H1 (cell line): ENCODE data around the gene ABHD13. TPM values are rescaled to one million over a fixed set of nuclear protein-coding genes. Genes with fewer than 3 reads are reported as not detected.

ENCODE experiments used
- CTCF ChIA-PET: fragments of 300-600 bp; sonication (Branson Sonifier 250); formaldehyde crosslinking; loops from one replicate; lab custom pipeline; 2021; ENCODE audit not compliant: partially characterized antibody; lab: Charles Lee
- POLR2A ChIA-PET: fragments of 300-600 bp; sonication (Branson Sonifier 250); formaldehyde crosslinking; loops from one replicate; lab custom pipeline; 2021; ENCODE audit warnings: inconsistent platforms; ENCODE audit not compliant: partially characterized antibody; lab: Charles Lee
- DNase-seq, 2 experiments: peaks; one replicate each; pipeline versions ENCODE4 v3.0.0 to v3.0.0-alpha.2; 2010 to 2022; ENCODE audit warnings: low spot score in 2 of 2, low read depth in 1 of 2, mixed read lengths in 1 of 2
- FAIRE-seq: peaks from 2 replicates; lab custom pipeline; 2011; peaks lifted over from hg19 to GRCh38; lab: Jason Lieb, UNC
- H2AFZ ChIP-seq: 2 replicates; pipeline ENCODE4 v1.8.1; 2012; ENCODE audit warnings: low read length, inconsistent platforms
- H2AK5ac ChIP-seq: 2 replicates; pipeline ENCODE4 v1.6.1; 2013; ENCODE audit warnings: low read depth, low read length
- H2BK120ac ChIP-seq: replicated peaks from 2 replicates; pipeline ENCODE3; 2013; ENCODE audit warnings: low read depth, low read length, inconsistent platforms
- H2BK12ac ChIP-seq: 2 replicates; pipeline ENCODE4 v1.6.1; 2013; ENCODE audit warnings: low read depth, low read length
- H2BK15ac ChIP-seq: 2 replicates; pipeline ENCODE4 v1.6.1; 2013; ENCODE audit warnings: low read length
- H2BK20ac ChIP-seq: 2 replicates; pipeline ENCODE4 v1.6.1; 2013; ENCODE audit warnings: low read length
- H2BK5ac ChIP-seq: 2 replicates; pipeline ENCODE4 v1.6.1; 2013; ENCODE audit warnings: low read depth, low read length
- H3K14ac ChIP-seq: 2 replicates; pipeline ENCODE4 v1.6.1; 2013; ENCODE audit warnings: inconsistent platforms; ENCODE audit not compliant: insufficient read length
- H3K18ac ChIP-seq: 2 replicates; pipeline ENCODE4 v1.6.1; 2013; ENCODE audit warnings: low read length; ENCODE audit errors: extremely low read depth
- H3K23ac ChIP-seq: 2 replicates; pipeline ENCODE4 v1.6.1; 2013; ENCODE audit warnings: inconsistent platforms; ENCODE audit not compliant: insufficient read length
- H3K23me2 ChIP-seq: 2 replicates; pipeline ENCODE4 v1.6.1; 2013; ENCODE audit warnings: low read depth, low read length
- H3K27ac ChIP-seq: 2 replicates; pipeline ENCODE4 v1.6.1; 2011; ENCODE audit warnings: low read depth, low read length, inconsistent platforms
- H3K27me3 ChIP-seq, 4 experiments: replicated peaks in 1 of 4; 1 replicate in 1 of 4; 2 replicates in 3 of 4; pipeline versions ENCODE4 v1.6.1 to v1.8.1; 2011 to 2013; ENCODE audit warnings: low read length in 3 of 4, mild to moderate bottlenecking in 3 of 4, inconsistent platforms in 2 of 4, mixed read lengths in 2 of 4, moderate library complexity in 1 of 4; ENCODE audit not compliant: control insufficient read depth in 3 of 4, insufficient read depth in 3 of 4; ENCODE audit errors: extremely low read depth in 1 of 4
- H3K36me3 ChIP-seq, 4 experiments: 2 replicates each; pipeline versions ENCODE4 v1.6.1 to v1.8.1; 2011 to 2013; ENCODE audit warnings: mild to moderate bottlenecking in 4 of 4, low read length in 3 of 4, moderate library complexity in 2 of 4, control low read depth in 1 of 4, inconsistent platforms in 1 of 4; ENCODE audit not compliant: insufficient read depth in 4 of 4, control insufficient read depth in 2 of 4
- H3K4ac ChIP-seq: replicated peaks from 2 replicates; pipeline ENCODE3; 2013; ENCODE audit warnings: low read length, low read depth, mixed read lengths, inconsistent platforms; ENCODE audit not compliant: insufficient read length
- H3K4me1 ChIP-seq, 4 experiments: replicated peaks in 1 of 4; 1 replicate in 1 of 4; 2 replicates in 3 of 4; pipeline versions ENCODE4 v1.6.1 to v1.8.1; 2011 to 2013; ENCODE audit warnings: low read length in 3 of 4, inconsistent platforms in 2 of 4, mixed read lengths in 1 of 4; ENCODE audit not compliant: insufficient read depth in 4 of 4, control insufficient read depth in 3 of 4
- H3K4me2 ChIP-seq, 2 experiments: 2 replicates each; pipeline versions ENCODE4 v1.6.1 to v1.8.1; 2011 to 2013; ENCODE audit warnings: low read depth in 2 of 2, low read length in 2 of 2, control low read depth in 1 of 2, inconsistent platforms in 1 of 2, mild to moderate bottlenecking in 1 of 2; ENCODE audit not compliant: insufficient read depth in 1 of 2
- H3K4me3 ChIP-seq, 4 experiments: fragments of 200-600, 300-600 bp in 1 of 4; sonication (generic), shearing (Covaris generic), sonication (Bioruptor Twin) in 1 of 4; 2 replicates each; pipeline versions ENCODE4 v1.5.1 to v1.8.1; 2011 to 2016; ENCODE audit warnings: low read length in 4 of 4, low read depth in 3 of 4, control low read depth in 2 of 4, inconsistent platforms in 2 of 4, mild to moderate bottlenecking in 2 of 4, mixed read lengths in 1 of 4, moderate library complexity in 1 of 4; ENCODE audit not compliant: insufficient read depth in 2 of 4; ENCODE audit errors: extremely low read depth in 1 of 4
- H3K56ac ChIP-seq: replicated peaks from 2 replicates; pipeline ENCODE3; 2013; ENCODE audit warnings: low read depth, mild to moderate bottlenecking, mixed read lengths, low read length, inconsistent platforms; ENCODE audit not compliant: insufficient read length
- H3K79me1 ChIP-seq: 2 replicates; pipeline ENCODE4 v1.6.1; 2013; ENCODE audit warnings: low read depth, low read length, control low read depth
- H3K79me2 ChIP-seq, 2 experiments: 2 replicates each; pipeline versions ENCODE4 v1.6.1 to v1.8.1; 2012 to 2013; ENCODE audit warnings: low read length in 2 of 2, mild to moderate bottlenecking in 2 of 2, inconsistent platforms in 1 of 2; ENCODE audit not compliant: insufficient read depth in 2 of 2, control insufficient read depth in 1 of 2
- H3K9ac ChIP-seq, 4 experiments: replicated peaks in 1 of 4; 1 replicate in 1 of 4; 2 replicates in 3 of 4; pipeline versions ENCODE4 v1.6.1 to v1.8.1; 2011 to 2013; ENCODE audit warnings: low read depth in 3 of 4, low read length in 3 of 4, control low read depth in 2 of 4, mild to moderate bottlenecking in 2 of 4, moderate library complexity in 2 of 4, inconsistent platforms in 1 of 4; ENCODE audit errors: extremely low read depth in 1 of 4
- H3K9me3 ChIP-seq, 2 experiments: 2 replicates each; pipeline versions ENCODE4 v1.6.1 to v1.8.1; 2012 to 2013; ENCODE audit warnings: mild to moderate bottlenecking in 2 of 2, moderate library complexity in 2 of 2, control low read depth in 1 of 2, inconsistent platforms in 1 of 2, low read depth in 1 of 2, low read length in 1 of 2, mixed read lengths in 1 of 2; ENCODE audit not compliant: insufficient read depth in 2 of 2
- H4K20me1 ChIP-seq, 2 experiments: replicated peaks in 1 of 2; 2 replicates each; pipeline versions ENCODE3 to v1.8.1; 2011 to 2013; ENCODE audit warnings: inconsistent platforms in 2 of 2, low read length in 2 of 2, mild to moderate bottlenecking in 1 of 2; ENCODE audit not compliant: insufficient read depth in 2 of 2, control insufficient read depth in 1 of 2
- H4K5ac ChIP-seq: 2 replicates; pipeline ENCODE4 v1.6.1; 2013; ENCODE audit warnings: low read length, low read depth, mixed read lengths, inconsistent platforms; ENCODE audit not compliant: insufficient read length
- H4K8ac ChIP-seq: 2 replicates; pipeline ENCODE4 v1.8.0; 2013; ENCODE audit warnings: mild to moderate bottlenecking, moderate library complexity, low read length, inconsistent platforms; ENCODE audit not compliant: insufficient read depth; ENCODE audit errors: extremely low read depth
- H4K91ac ChIP-seq: replicated peaks from 2 replicates; pipeline ENCODE3; 2013; ENCODE audit warnings: low read length, mixed read lengths, inconsistent platforms; ENCODE audit not compliant: insufficient read length
- ATF3 ChIP-seq: IDR thresholded peaks from 2 replicates; pipeline ENCODE4 v1.6.1; 2011; ENCODE audit warnings: low read depth, mild to moderate bottlenecking, low read length; ENCODE audit not compliant: insufficient read depth
- CBX5 ChIP-seq: fragments of 300-800, 300-1000 bp; sonication (generic); IDR thresholded peaks from 2 replicates; pipeline ENCODE4 v1.7.1; 2016; ENCODE audit warnings: antibody characterized with exemption, low read length, low read depth
- CHD2 ChIP-seq: IDR thresholded peaks from 2 replicates; pipeline ENCODE4 v1.6.1; 2012; ENCODE audit warnings: low read length, improper control_type of control experiment
- CREB1 ChIP-seq: IDR thresholded peaks from 2 replicates; pipeline ENCODE4 v1.6.1; 2012; ENCODE audit warnings: inconsistent platforms
- E2F6 ChIP-seq: IDR thresholded peaks from 2 replicates; pipeline ENCODE4 v1.6.1; 2012; ENCODE audit warnings: inconsistent platforms
- EGR1 ChIP-seq: IDR thresholded peaks from 2 replicates; pipeline ENCODE4 v1.6.1; 2011; ENCODE audit warnings: low read depth, low read length, borderline replicate concordance
- EP300 ChIP-seq, 2 experiments: IDR thresholded peaks; 1 replicate in 1 of 2; 2 replicates in 1 of 2; pipeline ENCODE4 v1.6.1; 2011 to 2012; ENCODE audit warnings: low read depth in 2 of 2, low read length in 2 of 2, mild to moderate bottlenecking in 2 of 2, borderline replicate concordance in 1 of 2, inconsistent platforms in 1 of 2, moderate library complexity in 1 of 2
- EZH2 ChIP-seq: fragments of 200-600 bp; sonication (generic); IDR thresholded peaks from 2 replicates; pipeline ENCODE4 v1.7.1; 2012; ENCODE audit warnings: low read depth, mild to moderate bottlenecking, moderate library complexity, low read length, inconsistent platforms; ENCODE audit not compliant: severe bottlenecking
- RFX5 ChIP-seq: IDR thresholded peaks from 2 replicates; pipeline ENCODE4 v1.6.1; 2011; ENCODE audit warnings: low read depth, low read length, improper control_type of control experiment, borderline replicate concordance
- RNF2 ChIP-seq: fragments of 200-900, 300-1000 bp; sonication (generic); IDR thresholded peaks from 2 replicates; pipeline ENCODE4 v1.7.1; 2016; ENCODE audit warnings: borderline replicate concordance, low read depth, mild to moderate bottlenecking, antibody characterized with exemption, low read length; ENCODE audit not compliant: poor library complexity, severe bottlenecking; ENCODE audit errors: missing control alignments
- SIN3A ChIP-seq, 2 experiments: IDR thresholded peaks in 1 of 2; conservative IDR thresholded peaks in 1 of 2; 2 replicates each; pipeline ENCODE4 v1.6.1; 2011 to 2012; ENCODE audit warnings: low read length in 2 of 2, improper control_type of control experiment in 1 of 2, low read depth in 1 of 2, mild to moderate bottlenecking in 1 of 2
- SRF ChIP-seq: IDR thresholded peaks from 2 replicates; pipeline ENCODE4 v1.6.1; 2011; ENCODE audit warnings: mild to moderate bottlenecking, low read depth, low read length, moderate library complexity
- YY1 ChIP-seq: IDR thresholded peaks from 2 replicates; pipeline ENCODE4 v1.6.1; 2011; ENCODE audit warnings: low read depth, mild to moderate bottlenecking, low read length
- WGBS, 2 experiments: shearing (Covaris generic) in 1 of 2; methylation state at CpG; one replicate each; pipeline versions ENCODE4 v1.1.6 to v1.1.7; 2013 to 2015; ENCODE audit warnings: low lambda C conversion rate in 2 of 2, mixed read lengths in 2 of 2, inconsistent platforms in 1 of 2, low coverage in 1 of 2, missing lambda C conversion rate in 1 of 2; ENCODE audit not compliant: insufficient replicate concordance in 2 of 2, insufficient coverage in 1 of 2, insufficient read length in 1 of 2; ENCODE audit errors: extremely low coverage in 1 of 2, missing lambda C conversion rate in 1 of 2; 5-methylcytosine and 5-hydroxymethylcytosine counted together
- polyA plus RNA-seq, 7 experiments: library from polyadenylated mRNA; depleted of rRNA in 3 of 7; stranded (reverse) in 5 of 7; unstranded in 2 of 7; fragments of >200 nt in 5 of 7; fragments of 200-250 nt in 2 of 7; gene quantifications; 1 replicate in 5 of 7; 2 replicates in 1 of 7; 4 replicates in 1 of 7; pipeline versions ENCODE4 v1.2.1 to v1.2.3, GENCODE V29; 2011 to 2013; ENCODE audit warnings: missing spikeins in 2 of 7, mixed read lengths in 2 of 7
- total RNA-seq: library from RNA; stranded (reverse); fragmentation: NEBNext Ultra II Directional; extraction: Animal tissue kit (Norgen Biotek cat#: 25700); gene quantifications from 2 replicates; pipeline ENCODE4 v1.2.1, GENCODE V29; 2021

The ABHD13 gene
- total and polyA plus RNA-seq, 2 of the 8 experiments (the other 6 are each of a cell fraction or from before 2014, with no cell fraction given): 3.5 to 6.6 TPM

GRCh38 chr13:108281901-108282300 is 63.7 kb downstream of the ABHD13 start:
- ChIA-PET POLR2A (no interaction called here), CTCF (no interaction called here)
- Histone ChIP-seq H3K9ac (no peak overlapping the region), H2BK5ac (no peak overlapping the region), H3K23me2 (no peaks in the 10 kb centered on the region), H2AK5ac (no peak overlapping the region), H3K79me1 (no peaks in the 10 kb centered on the region), H2BK20ac (no peak overlapping the region), H4K20me1 (no peaks in the 10 kb centered on the region), H4K5ac (no peak overlapping the region), H3K56ac (no peak overlapping the region), H3K14ac (no peak overlapping the region), H4K91ac (no peak overlapping the region), H3K4me1 (no peaks in the 10 kb centered on the region; a peak in 1 of 7 replicates), H3K79me2 (no peaks in the 10 kb centered on the region), H3K27me3 (no peaks in the 10 kb centered on the region), H2AFZ (no peak overlapping the region), H2BK120ac (no peak overlapping the region), H3K23ac (no peak overlapping the region), H3K4me2 (no peak overlapping the region), H3K18ac (no peak overlapping the region), H2BK15ac (no peak overlapping the region), H3K4ac (no peak overlapping the region), H3K4me3 (no peak overlapping the region), H4K8ac (no peak overlapping the region), H3K27ac (no peak overlapping the region), H3K36me3 (no peaks in the 10 kb centered on the region), H3K9me3 (no peaks in the 10 kb centered on the region), H2BK12ac (no peak overlapping the region)
- WGBS, 2 experiments: 94% methylated on average over 4 of the region's 4 CpGs; no CpG with 5 or more reads in 1 of the 2 experiments
- FAIRE-seq (no peak), DNase-seq (no peak)
- TF ChIP-seq RNF2 (no peak), EZH2 (no peak), EGR1 (no peak), RFX5 (no peak), ATF3 (no peak), SRF (no peak), EP300 (IDR thresholded peaks at IDR 0.05; ENCODE audit: borderline replicate concordance in 1 of 2, low read depth in 2 of 2, low read length in 2 of 2) (no peak), CHD2 (no peak), CBX5 (no peak), YY1 (no peak), CREB1 (no peak), SIN3A (conservative IDR thresholded peaks at IDR 0.05 in 1 of 2, IDR thresholded peaks at IDR 0.05 in 1 of 2; ENCODE audit: low read depth in 1 of 2, low read length in 2 of 2) (no peak), E2F6 (no peak)
